ENCODE results near the gene RASGRF1. TPM values are rescaled to one million over a fixed set of nuclear protein-coding genes. Genes with fewer than 3 reads are reported as not detected.

The RASGRF1 gene
- total and polyA plus RNA-seq, 2 donors (not counting 1 experiment from before 2014, with no cell fraction given): 1.0 to 9.4 TPM

GRCh38 chr15:78955355-78955754 is 135.2 kb downstream of the RASGRF1 start:
- H3K27ac ChIP-seq (ENCODE audit: low read length in 2 of 2): no peak overlapping the region
- no peak overlapping the region for H3K4me3 ChIP-seq (ENCODE audit: control extremely low read depth in 1 of 5, extremely low read depth in 1 of 5, insufficient read depth in 1 of 5, low read depth in 2 of 5, low read length in 4 of 5)
- peaks cover 15 to 19% of the 10 kb centered on the region in 2 donors for H3K4me1 ChIP-seq (ENCODE audit: control insufficient read depth in 2 of 2, insufficient read depth in 2 of 2, low read length in 2 of 2)
- Mint-ChIP-seq H3K27ac (no peak overlapping the region), H3K27me3 (no peaks in the 10 kb centered on the region), H3K4me1 (peaks cover 22% of the 10 kb centered on the region), H3K9me3 (ENCODE audit: insufficient read depth) (no peaks in the 10 kb centered on the region), H3K4me3 (no peak overlapping the region)
- WGBS (ENCODE audit: insufficient coverage): 86% methylated on average over 1 of the region's 5 CpGs
- H4K20me1 ChIP-seq (ENCODE audit: control insufficient read depth, insufficient read depth, low read length, poor library complexity, severe bottlenecking): no peaks in the 10 kb centered on the region
- no peak overlapping the region for H3K9ac ChIP-seq (ENCODE audit: low read length)
- TF ChIP-seq EZH2 (IDR thresholded peaks at IDR 0.05; ENCODE audit: borderline replicate concordance, insufficient read depth, low read depth, low read length, poor library complexity, severe bottlenecking) (no peak), CTCF (IDR thresholded peaks at IDR 0.05) (no peak)
- ChIA-PET POLR2A (no interaction called here), CTCF (no interaction called here)
- ATAC-seq (ENCODE audit: low read depth) (no peak), DNase-seq (no peak)
- no peaks in the 10 kb centered on the region for H3K36me3 ChIP-seq (replicated peaks in 1 of 2; ENCODE audit: control extremely low read depth in 1 of 2, control insufficient read depth in 1 of 2, extremely low read depth in 1 of 2, insufficient read depth in 2 of 2, low read length in 1 of 2)
- H2AFZ ChIP-seq (ENCODE audit: insufficient read depth, low read depth, low read length, poor library complexity, severe bottlenecking): no peak overlapping the region
- no peak overlapping the region for H3K4me2 ChIP-seq (replicated peaks; ENCODE audit: low read depth, low read length, poor library complexity, severe bottlenecking)
- intact Hi-C loops (cut with micrococcal nuclease): no loop called here
- no peaks in the 10 kb centered on the region for H3K79me2 ChIP-seq (ENCODE audit: control insufficient read depth, insufficient read depth, low read length)
- no peaks in the 10 kb centered on the region for H3K27me3 ChIP-seq (replicated peaks in 1 of 4; ENCODE audit: control extremely low read depth in 1 of 4, control insufficient read depth in 3 of 4, insufficient read depth in 4 of 4, low read length in 3 of 4)
- H3K9me3 ChIP-seq (ENCODE audit: control extremely low read depth in 1 of 3, control insufficient read depth in 2 of 3, insufficient read depth in 1 of 3, low read length in 2 of 3): peaks cover 0 to 5% (median 0%) of the 10 kb centered on the region in 3 donors

GRCh38 chr15:78951841-78952238 is 138.7 kb downstream of the RASGRF1 start:
- no peak overlapping the region for H3K9ac ChIP-seq (ENCODE audit: low read length)
- intact Hi-C loops (cut with micrococcal nuclease): no loop called here
- 78% methylated on average over 3 of the region's 4 CpGs for WGBS (ENCODE audit: insufficient coverage)

More at GRCh38 chr15:78951841-78952238, 138.7 kb downstream of the RASGRF1 start:
- Histone ChIP-seq H3K36me3 (replicated peaks in 1 of 2; ENCODE audit: control extremely low read depth in 1 of 2, control insufficient read depth in 1 of 2, extremely low read depth in 1 of 2, insufficient read depth in 2 of 2, low read length in 1 of 2) (no peaks in the 10 kb centered on the region), H3K27me3 (replicated peaks in 1 of 4; ENCODE audit: control extremely low read depth in 1 of 4, control insufficient read depth in 3 of 4, insufficient read depth in 4 of 4, low read length in 3 of 4) (no peaks in the 10 kb centered on the region), H2AFZ (ENCODE audit: insufficient read depth, low read depth, low read length, poor library complexity, severe bottlenecking) (no peak overlapping the region), H3K27ac (ENCODE audit: low read length in 2 of 2) (no peak overlapping the region), H3K9me3 (ENCODE audit: control extremely low read depth in 1 of 3, control insufficient read depth in 2 of 3, insufficient read depth in 1 of 3, low read length in 2 of 3) (no peaks in the 10 kb centered on the region), H3K79me2 (ENCODE audit: control insufficient read depth, insufficient read depth, low read length) (no peaks in the 10 kb centered on the region), H3K4me1 (ENCODE audit: control insufficient read depth in 2 of 2, insufficient read depth in 2 of 2, low read length in 2 of 2) (peaks cover 15 to 19% of the 10 kb centered on the region in 2 donors), H3K4me3 (ENCODE audit: control extremely low read depth in 1 of 5, extremely low read depth in 1 of 5, insufficient read depth in 1 of 5, low read depth in 2 of 5, low read length in 4 of 5) (peak overlapping the region in 1 of 5 experiments; percentile 11), H4K20me1 (ENCODE audit: control insufficient read depth, insufficient read depth, low read length, poor library complexity, severe bottlenecking) (no peaks in the 10 kb centered on the region), H3K4me2 (replicated peaks; ENCODE audit: low read depth, low read length, poor library complexity, severe bottlenecking) (peak overlapping the region; percentile 60)
- Mint-ChIP-seq H3K4me1 (peaks cover 30% of the 10 kb centered on the region), H3K4me3 (peak overlapping the region; percentile 69), H3K9me3 (ENCODE audit: insufficient read depth) (no peaks in the 10 kb centered on the region), H3K27me3 (no peaks in the 10 kb centered on the region), H3K27ac (peak overlapping the region; percentile 1)
- no peak for TF ChIP-seq CTCF (IDR thresholded peaks at IDR 0.05)
- TF ChIP-seq EZH2 (IDR thresholded peaks at IDR 0.05; ENCODE audit: borderline replicate concordance, insufficient read depth, low read depth, low read length, poor library complexity, severe bottlenecking): no peak
- DNase-seq (no peak), ATAC-seq (ENCODE audit: low read depth) (no peak)
- POLR2A ChIA-PET: no interaction called here
- CTCF ChIA-PET: no interaction called here

All from B cell (primary cell).